ENCODE data around the gene LYRM1. TPM values are rescaled to one million over a fixed set of nuclear protein-coding genes. Genes with fewer than 3 reads are reported as not detected.
A peak's percentile ranks its signal among the peaks of the same experiment; 100 is the strongest.

Gene LYRM1
- total and polyA plus RNA-seq, 10 of the 15 experiments (the other 5 are each of a cell fraction or from before 2014, with no cell fraction given), result 18.4 to 54.4 (median 38.0) TPM

- TF ChIP-seq HSF1 (IDR thresholded peaks at IDR 0.05; ENCODE audit: low read depth, low read length), result no peak
- peak; percentile 87 for TF ChIP-seq MLLT1 (IDR thresholded peaks at IDR 0.05)
- 0 out of 2 replicates have a peak, but pooled peaks have one; percentile 19 for TF ChIP-seq RUNX3 (IDR thresholded peaks at IDR 0.05; ENCODE audit: low read length)
- TF ChIP-seq RCOR1 (conservative IDR thresholded peaks at IDR 0.05; ENCODE audit: low read depth, low read length), result no peak
- peak; percentile 12; the same call in 1 of the 2 replicates for TF ChIP-seq NBN (IDR thresholded peaks at IDR 0.05)
- no peak for TF ChIP-seq PAX8 (IDR thresholded peaks at IDR 0.05)
- no peak for TF ChIP-seq RAD51 (IDR thresholded peaks at IDR 0.05)
- TF ChIP-seq KLF5 (IDR thresholded peaks at IDR 0.05; ENCODE audit: partially characterized antibody), result no peak
- TF ChIP-seq MEF2A (IDR thresholded peaks at IDR 0.05; ENCODE audit: insufficient read depth, low read depth, low read length), result no peak
- TF ChIP-seq ZBTB4 (CRISPR knock-in tag; IDR thresholded peaks at IDR 0.05), result no peak
- no peak for TF ChIP-seq TCF3 (IDR thresholded peaks at IDR 0.05; ENCODE audit: borderline replicate concordance, insufficient read depth, low read depth, low read length)
- no peak for TF ChIP-seq ZNF217 (IDR thresholded peaks at IDR 0.05)
- no peak for TF ChIP-seq SMARCA5 (IDR thresholded peaks at IDR 0.05)
- no peak for TF ChIP-seq ZNF207 (IDR thresholded peaks at IDR 0.05; ENCODE audit: borderline replicate concordance)
- TF ChIP-seq SMC3 (IDR thresholded peaks at IDR 0.05; ENCODE audit: borderline replicate concordance, low read length), result no peak
- TF ChIP-seq RBBP5 (conservative IDR thresholded peaks at IDR 0.05), result no peak
- no peak for TF ChIP-seq TARDBP (IDR thresholded peaks at IDR 0.05; ENCODE audit: borderline replicate concordance)
- no peak for TF ChIP-seq ZBED1 (IDR thresholded peaks at IDR 0.05; ENCODE audit: borderline replicate concordance)
- peak; percentile 59; the same call in 1 of the 2 replicates for TF ChIP-seq SPI1 (IDR thresholded peaks at IDR 0.05; ENCODE audit: borderline replicate concordance, insufficient read depth, low read depth, low read length)
- no peak for TF ChIP-seq NRF1 (conservative IDR thresholded peaks at IDR 0.05; ENCODE audit: low read depth, low read length)
- TF ChIP-seq USF1 (IDR thresholded peaks at IDR 0.05; ENCODE audit: borderline replicate concordance, extremely low read length, insufficient read depth, low read depth, low read length), result no peak
- no peak for TF ChIP-seq MAX (IDR thresholded peaks at IDR 0.05; ENCODE audit: low read depth, low read length)
- TF ChIP-seq PBX3 (IDR thresholded peaks at IDR 0.05; ENCODE audit: insufficient replicate concordance, low read depth, low read length), result no peak
Observed at GRCh38 chr16:20901436-20902112, 1.0 kb downstream of the LYRM1 start (continued).

Measured in GM12878 (cell line).